GM11168 (cell line): ENCODE results near the gene PRKG1.

ENCODE experiments used
- in situ Hi-C: fragments of 300-500 bp; cut with MboI; formaldehyde crosslinking; loops from one replicate; pipeline ENCODE4 v1.12.0; 2022; ENCODE audit warnings: low sequenced_read_pairs; ENCODE audit not compliant: unreplicated experiment

Gene PRKG1

GRCh38 chr10:52185256-52185655 lies 1111.0 kb downstream of the PRKG1 start:
- in situ Hi-C loops: no loop called here

DNA sequence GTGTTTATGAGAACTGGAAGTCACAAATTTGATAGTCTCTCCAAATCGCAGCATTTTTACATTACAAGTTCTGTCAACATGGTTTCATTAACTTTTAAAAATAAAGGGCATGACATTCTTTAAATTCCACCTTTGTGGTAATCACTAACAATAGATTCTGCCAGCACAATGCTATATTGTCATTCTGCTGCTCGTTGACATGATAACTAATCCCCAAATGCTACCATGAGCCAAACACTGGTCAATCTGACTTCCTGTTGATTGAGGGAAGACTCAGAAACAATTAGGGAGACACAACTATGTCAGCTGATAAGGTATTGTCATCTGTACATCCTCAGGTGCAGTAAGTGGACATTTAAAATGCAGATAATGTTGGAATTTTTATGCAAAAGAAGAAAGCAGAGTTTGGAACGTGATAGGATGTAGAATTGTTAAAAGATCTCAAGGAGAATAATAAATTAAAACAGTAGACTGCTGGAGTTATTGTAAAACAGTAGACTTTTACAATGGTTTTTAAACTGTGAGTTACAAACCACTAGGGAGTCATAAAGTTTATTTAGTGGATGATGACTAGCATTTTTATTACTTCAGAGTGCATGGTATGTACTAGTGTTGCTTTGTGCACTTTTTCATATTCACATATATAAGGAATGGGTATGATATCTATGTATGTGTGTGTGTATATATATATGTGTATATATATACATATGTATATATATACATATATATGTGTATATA lies 1113.4 kb downstream of the PRKG1 start:
- in situ Hi-C loops: no loop called here

GRCh38 chr10:52191049-52191448 lies 1116.8 kb downstream of the PRKG1 start:
- in situ Hi-C loops: no loop called here

DNA sequence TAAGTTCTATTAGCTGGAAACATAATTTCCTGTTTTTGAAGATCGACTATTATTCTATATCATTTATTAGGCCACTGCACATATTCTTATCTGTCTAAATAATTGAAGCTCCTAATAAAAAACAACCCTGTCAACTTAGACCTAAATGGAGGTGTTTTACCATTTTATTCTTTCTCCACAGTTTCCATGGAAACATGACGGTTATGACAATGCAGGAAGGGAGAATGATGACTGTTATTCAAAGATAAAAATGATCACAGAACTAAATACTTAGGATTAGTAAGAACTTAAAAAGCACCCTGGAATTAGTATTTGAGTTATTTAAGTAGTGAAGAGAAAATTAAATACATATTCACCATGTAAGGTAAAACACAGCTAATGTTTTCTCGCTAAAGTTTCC lies 1119.9 kb downstream of the PRKG1 start:
- in situ Hi-C loops: no loop called here

GRCh38 chr10:52194716-52195115 lies 1120.4 kb downstream of the PRKG1 start:
- in situ Hi-C loops: no loop called here

DNA sequence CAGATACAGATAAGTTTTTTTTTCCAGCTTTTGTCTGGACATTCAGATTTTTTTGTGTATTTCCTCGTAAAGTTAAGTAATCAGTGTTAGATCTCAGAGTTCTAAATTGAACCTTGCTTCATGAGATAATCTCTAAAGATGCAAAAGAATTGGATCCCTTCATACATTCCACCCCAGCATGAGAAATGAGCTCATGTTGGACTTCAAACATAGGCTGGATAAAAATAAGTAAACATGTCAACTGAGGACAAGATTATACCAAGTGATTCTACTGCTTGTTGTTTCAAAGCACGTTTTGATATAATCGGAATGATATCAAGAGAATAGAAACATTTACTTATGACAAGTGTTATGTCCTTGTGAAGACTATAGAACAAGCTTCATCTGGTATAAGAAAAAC lies 1122.8 kb downstream of the PRKG1 start:
- in situ Hi-C loops: no loop called here

DNA sequence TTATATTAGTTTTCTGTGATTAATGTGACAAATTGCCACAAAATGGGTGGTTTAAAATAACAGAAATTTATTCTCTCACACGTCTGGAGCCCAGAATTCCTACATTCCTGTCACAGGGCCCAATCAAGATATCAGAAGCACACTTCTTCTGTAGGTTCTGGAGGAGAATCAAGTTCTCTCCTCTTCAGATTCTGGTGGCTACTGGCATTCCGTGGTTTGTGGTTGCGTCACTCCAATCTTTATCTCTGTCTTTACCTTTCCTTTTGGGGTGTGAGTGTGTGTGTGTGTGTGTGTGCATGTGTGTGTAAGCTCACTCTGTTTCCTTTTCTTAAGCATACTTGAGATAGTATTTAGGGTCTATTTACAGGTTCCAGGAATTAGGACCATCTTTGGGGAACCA lies 1124.3 kb downstream of the PRKG1 start:
- in situ Hi-C loops: no loop called here

- in situ Hi-C loops: loop anchor here (25.0 kb wide), 1 partner anchor 1193 kb away; no protein-coding TSS in a partner anchor
These were observed 1130.6 kb downstream of the PRKG1 start for GRCh38 chr10:52204906-52205305.

DNA sequence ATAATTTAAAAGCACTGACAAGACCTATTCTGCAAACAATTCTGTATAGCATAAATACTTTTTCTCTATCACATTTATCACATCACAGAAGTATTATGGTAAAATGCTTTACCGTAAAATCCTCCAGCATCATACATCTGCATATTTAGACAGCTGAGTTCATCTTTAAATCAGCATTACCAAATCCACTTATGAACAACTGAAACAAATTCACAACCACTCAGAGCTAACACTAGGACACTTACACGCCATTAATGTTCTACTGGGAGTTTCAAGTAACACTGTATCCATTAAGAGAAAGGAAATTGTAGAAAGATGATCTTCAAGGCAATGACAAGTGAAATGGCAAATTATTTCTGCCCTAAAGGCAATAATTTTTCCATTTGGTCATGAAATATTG lies 1134.1 kb downstream of the PRKG1 start:
- in situ Hi-C loops: loop anchor here (25.0 kb wide), 1 partner anchor 1196 kb away; no protein-coding TSS in a partner anchor

DNA sequence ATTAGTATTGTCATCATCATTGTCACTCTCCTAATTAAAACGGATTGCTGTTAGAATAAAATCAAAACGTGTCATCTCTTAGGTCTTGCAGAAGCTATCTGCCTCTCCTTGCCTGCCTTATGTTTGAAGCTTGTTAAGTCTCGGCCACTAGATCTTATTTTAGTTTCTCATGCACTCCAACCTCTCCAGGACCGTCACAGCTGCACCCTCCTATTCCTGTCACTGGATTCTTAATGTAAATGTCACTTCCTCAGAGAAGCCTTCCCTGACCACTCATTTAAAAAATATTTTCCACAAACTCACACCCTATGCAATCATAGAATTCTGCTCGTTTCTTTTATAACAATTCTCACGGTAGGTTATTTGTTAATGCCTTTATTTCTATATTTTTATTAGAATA lies 1135.9 kb downstream of the PRKG1 start:
- in situ Hi-C loops: loop anchor here (25.0 kb wide), 1 partner anchor 1198 kb away; no protein-coding TSS in a partner anchor

- in situ Hi-C loops: loop anchor here (25.0 kb wide), 1 partner anchor 1200 kb away; no protein-coding TSS in a partner anchor
These were observed 1137.8 kb downstream of the PRKG1 start for GRCh38 chr10:52212062-52212461.

GRCh38 chr10:52212802-52213201 lies 1138.5 kb downstream of the PRKG1 start:
- in situ Hi-C loops: loop anchor here (25.0 kb wide), 1 partner anchor 1201 kb away; no protein-coding TSS in a partner anchor

GRCh38 chr10:52213321-52213752 lies 1139.0 kb downstream of the PRKG1 start:
- in situ Hi-C loops: loop anchor here (25.0 kb wide), 1 partner anchor 1201 kb away; no protein-coding TSS in a partner anchor

DNA sequence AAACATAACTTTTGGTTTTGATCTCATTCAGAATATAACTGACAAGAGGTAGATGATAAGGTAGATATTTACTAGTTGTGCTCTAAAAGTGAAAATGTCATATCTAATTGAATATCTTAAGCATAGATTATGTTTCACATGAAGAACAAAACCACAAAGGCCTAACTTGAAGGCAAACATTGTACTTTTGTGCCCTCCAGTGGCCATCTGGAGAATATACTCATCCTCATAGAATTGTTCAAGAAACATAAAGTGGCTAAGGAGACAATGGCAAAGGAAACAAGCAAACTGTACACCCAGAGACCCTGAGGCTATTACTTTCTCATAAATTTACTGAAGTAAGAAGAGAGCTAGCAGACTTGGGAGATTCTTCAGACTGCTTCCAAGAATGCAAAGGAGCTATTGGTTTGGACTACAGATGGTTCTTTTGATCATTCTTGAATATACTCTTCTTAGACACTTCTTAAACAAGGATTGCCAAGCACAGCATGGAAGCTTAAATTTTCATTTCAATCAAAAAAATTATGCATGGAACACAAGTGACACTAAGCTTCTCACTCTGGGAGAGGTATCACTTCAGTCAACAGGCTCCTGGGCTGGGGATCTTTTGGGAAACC lies 1141.6 kb downstream of the PRKG1 start:
- in situ Hi-C loops: loop anchor here (25.0 kb wide), 1 partner anchor 1204 kb away; no protein-coding TSS in a partner anchor

DNA sequence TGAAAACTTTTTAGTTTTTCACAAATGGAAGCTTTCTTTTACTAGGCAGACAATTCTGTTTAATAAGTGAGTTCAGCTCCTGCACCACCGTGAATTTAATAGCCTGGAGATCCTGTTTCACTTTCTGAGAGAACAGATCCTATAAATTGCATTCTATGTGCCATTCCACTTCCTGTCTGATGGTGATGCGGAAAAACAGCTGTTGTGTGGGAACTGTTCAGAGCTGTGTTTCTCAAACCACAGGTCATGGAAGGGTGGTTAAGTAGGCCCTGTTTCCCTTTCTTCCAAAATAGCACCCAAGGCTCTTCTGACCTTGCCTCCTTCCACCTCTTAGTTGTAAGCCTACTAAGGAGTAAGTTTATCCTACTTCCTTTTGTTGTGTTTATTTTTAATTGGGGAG lies 1142.6 kb downstream of the PRKG1 start:
- in situ Hi-C loops: loop anchor here (25.0 kb wide), 1 partner anchor 1205 kb away; no protein-coding TSS in a partner anchor

DNA sequence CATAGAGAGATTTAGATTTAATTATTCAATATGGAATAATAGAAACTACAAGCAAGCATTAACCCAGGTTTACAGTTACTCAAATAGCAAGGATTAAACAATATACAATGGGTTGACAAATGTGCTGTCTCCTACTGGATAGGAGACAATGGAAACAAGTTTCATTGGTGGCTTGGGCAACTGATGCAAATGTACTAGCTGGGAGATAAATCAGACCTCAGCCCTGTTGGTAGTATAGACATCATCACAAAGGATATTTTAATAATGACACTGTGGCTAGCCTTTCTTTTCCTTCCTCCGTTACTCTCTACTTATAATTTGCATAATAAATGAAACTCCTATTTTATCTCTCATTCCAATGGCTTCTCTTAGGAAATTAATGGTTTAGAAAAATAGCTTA lies 1143.2 kb downstream of the PRKG1 start:
- in situ Hi-C loops: loop anchor here (25.0 kb wide), 1 partner anchor 1205 kb away; no protein-coding TSS in a partner anchor

DNA sequence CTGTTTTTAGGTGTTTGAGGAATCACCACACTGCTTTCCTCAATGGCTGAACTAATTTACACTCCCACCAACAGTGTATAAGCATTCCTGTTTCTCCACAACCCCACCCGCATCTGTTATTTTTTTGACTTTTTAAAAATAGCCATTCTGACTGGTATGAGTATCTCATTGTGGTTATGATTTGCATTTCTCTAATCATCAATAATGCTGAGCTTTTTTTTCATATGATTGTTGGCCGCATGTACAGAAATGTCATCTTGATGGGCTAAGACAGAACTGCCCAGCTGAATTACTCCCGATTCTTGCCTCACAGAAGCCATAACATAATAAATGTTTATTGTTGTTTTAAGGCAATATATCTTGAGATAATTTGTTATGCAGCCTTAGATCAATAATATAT lies 1146.7 kb downstream of the PRKG1 start:
- in situ Hi-C loops: loop anchor here (25.0 kb wide), 1 partner anchor 1209 kb away; no protein-coding TSS in a partner anchor

DNA sequence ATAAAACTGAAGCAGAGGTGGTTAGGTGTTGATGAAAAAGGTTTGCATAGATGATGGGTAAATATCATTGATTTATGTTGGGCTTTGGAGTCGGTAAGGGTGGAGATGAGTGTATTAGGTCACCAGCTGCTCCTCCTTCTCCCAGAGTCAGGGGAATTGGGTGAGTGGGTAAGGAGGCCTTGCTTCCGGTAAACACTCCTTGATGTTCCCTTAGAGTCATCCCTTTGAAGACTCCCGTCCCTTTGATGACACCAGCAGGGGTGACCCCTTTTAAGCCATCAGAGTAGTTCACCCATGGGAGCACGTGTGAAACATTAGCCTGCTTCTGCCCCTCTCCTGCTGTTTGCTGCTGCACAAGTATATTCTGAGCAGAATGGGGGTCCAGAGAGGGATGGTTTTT lies 1147.6 kb downstream of the PRKG1 start:
- in situ Hi-C loops: loop anchor here (25.0 kb wide), 1 partner anchor 1210 kb away; no protein-coding TSS in a partner anchor

- in situ Hi-C loops: no loop called here
These were observed 1152.0 kb downstream of the PRKG1 start for GRCh38 chr10:52226197-52226847.

- in situ Hi-C loops: no loop called here
These were observed 1154.3 kb downstream of the PRKG1 start for GRCh38 chr10:52228556-52228955.
